ENCODE results near the gene PAXX. TPM values are rescaled to one million over a fixed set of nuclear protein-coding genes. Genes with fewer than 3 reads are reported as not detected.

Gene PAXX
- total and polyA plus RNA-seq, 9 of the 15 experiments (the other 6 are each of a cell fraction or from before 2014, with no cell fraction given), result 1.2 to 175 (median 38.5) TPM

DNA sequence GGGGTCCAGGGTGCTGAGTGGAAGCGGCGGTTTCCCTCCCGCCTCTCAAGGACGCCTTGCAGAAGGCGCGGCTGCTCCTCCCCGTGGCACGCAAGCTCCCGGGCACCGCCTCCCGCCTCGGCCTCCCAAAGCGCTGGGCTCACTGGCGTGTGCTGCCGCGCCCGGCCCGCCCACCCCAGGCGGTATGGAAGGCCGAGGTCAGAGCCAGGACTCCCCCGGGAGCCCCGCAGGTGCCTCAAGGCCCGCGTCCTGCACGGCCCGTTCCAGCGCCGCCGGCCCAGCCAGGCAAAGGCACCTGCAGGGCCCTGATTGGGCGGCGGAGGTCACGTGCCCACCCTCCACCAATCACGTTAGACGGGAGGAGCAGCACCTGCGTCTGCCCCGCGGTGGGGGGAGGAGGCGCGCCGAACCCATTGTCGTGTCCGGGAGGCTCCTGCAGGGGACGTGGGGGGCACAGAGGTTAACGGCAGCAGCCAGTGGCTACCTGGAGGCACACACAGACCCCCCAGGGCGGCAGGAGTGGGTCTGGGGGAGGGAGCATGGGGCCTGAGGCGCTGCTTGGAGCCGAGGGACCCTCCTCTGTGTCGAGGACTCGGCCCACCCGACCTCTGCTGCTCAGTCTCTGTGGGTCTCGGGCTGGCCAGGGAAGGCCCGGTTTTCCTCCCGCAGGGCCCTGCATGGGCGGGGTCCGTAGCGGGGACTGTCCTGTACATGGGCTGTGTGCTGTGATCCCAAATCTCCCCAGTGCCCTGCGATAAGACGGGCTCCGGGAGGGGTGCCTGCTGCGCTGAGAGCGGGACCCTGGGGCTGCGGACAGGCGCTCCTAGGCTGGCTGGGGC, 42.2 kb upstream of the PAXX start (continued):
- TF ChIP-seq, protein P1, sequence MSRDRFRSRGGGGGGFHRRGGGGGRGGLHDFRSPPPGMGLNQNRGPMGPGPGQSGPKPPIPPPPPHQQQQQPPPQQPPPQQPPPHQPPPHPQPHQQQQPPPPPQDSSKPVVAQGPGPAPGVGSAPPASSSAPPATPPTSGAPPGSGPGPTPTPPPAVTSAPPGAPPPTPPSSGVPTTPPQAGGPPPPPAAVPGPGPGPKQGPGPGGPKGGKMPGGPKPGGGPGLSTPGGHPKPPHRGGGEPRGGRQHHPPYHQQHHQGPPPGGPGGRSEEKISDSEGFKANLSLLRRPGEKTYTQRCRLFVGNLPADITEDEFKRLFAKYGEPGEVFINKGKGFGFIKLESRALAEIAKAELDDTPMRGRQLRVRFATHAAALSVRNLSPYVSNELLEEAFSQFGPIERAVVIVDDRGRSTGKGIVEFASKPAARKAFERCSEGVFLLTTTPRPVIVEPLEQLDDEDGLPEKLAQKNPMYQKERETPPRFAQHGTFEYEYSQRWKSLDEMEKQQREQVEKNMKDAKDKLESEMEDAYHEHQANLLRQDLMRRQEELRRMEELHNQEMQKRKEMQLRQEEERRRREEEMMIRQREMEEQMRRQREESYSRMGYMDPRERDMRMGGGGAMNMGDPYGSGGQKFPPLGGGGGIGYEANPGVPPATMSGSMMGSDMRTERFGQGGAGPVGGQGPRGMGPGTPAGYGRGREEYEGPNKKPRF (IDR thresholded peaks at IDR 0.05; ENCODE audit: low read depth, low read length), result no peak

DNA sequence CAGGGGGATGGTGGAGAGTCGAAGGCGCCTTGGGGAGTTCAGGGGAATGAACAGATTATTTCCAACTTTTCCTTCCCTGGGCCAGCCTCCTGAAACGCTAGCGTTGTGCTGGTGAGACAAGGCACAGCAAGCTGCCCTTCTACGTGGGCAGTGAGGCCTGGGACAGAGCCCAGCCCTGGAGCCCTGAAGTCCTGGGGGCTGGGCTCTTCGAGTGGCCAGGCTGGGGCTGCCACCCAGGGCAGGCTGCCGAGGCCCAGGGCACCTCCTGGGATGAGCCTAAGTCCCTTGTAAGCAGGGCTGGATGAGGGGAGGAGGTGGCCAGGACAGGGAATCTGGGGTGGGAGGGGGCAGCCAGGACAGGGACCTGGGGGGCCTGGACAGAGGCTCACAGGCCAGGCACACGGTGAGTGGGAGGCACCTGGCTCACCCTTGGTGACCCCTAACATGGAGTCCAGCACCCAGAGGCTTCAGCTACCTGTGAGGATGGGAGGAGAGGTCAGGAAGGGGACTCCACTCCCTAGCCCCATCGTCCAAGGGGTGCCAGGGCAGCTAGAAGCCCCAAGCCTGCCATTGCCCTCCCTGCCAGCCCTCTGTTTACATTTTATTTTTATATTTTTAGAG, 41.5 kb upstream of the PAXX start:
- BruUV-seq (replicated peaks), result no TSS peak
- DNase-seq (ENCODE audit: extremely low read depth in 1 of 4, low spot score in 3 of 4) (no peak), FAIRE-seq (peak; percentile 44), ATAC-seq (no peak)
- CTCF ChIA-PET (ENCODE audit: low intra/inter-chr PET ratio), result no interaction called here
- intact Hi-C loops (cut with micrococcal nuclease), result no loop called here
- POLR2A ChIA-PET, result interaction anchor here (0.6 to 1.0 kb wide), 2 partner anchors 14 to 143 kb away, joined by 3 to 4 read pairs; partner anchors contain the start of gene RABL6
- no peaks in the 10 kb centered on the region for H3K79me2 ChIP-seq (ENCODE audit: control insufficient read depth, insufficient read depth, low read length)
- no peaks in the 10 kb centered on the region for H3K9me3 ChIP-seq (replicated peaks; ENCODE audit: control insufficient read depth, insufficient read depth, low read depth, low read length)
- peaks cover 6 to 82% of the 10 kb centered on the region in 2 experiments for H3K4me1 ChIP-seq (replicated peaks in 1 of 2; ENCODE audit: control insufficient read depth in 2 of 2, insufficient read depth in 2 of 2, low read length in 2 of 2)
- in situ Hi-C loops (cut with MboI), result no loop called here
- H3K9me1 ChIP-seq (ENCODE audit: control insufficient read depth, insufficient read depth, low read length), result peaks cover 2% of the 10 kb centered on the region
- H3K27me3 ChIP-seq (ENCODE audit: control insufficient read depth in 2 of 2, insufficient read depth in 2 of 2, low read length in 2 of 2), result peaks cover 2 to 6% of the 10 kb centered on the region in 2 experiments; a peak in 3 of 5 replicates
- H3K27ac ChIP-seq (ENCODE audit: extremely low read depth, low read depth, low read length), result no peak overlapping the region
- H3K36me3 ChIP-seq (ENCODE audit: control insufficient read depth, insufficient read depth, low read length), result no peaks in the 10 kb centered on the region
- peak overlapping the region; percentile 51 for H3K4me3 ChIP-seq
- no peak for TF ChIP-seq TEAD1 (CRISPR knock-in tag; IDR thresholded peaks at IDR 0.05)
- TF ChIP-seq ZNF140 (CRISPR knock-in tag; IDR thresholded peaks at IDR 0.05), result no peak
- no peak for TF ChIP-seq STAT5A (IDR thresholded peaks at IDR 0.05; ENCODE audit: borderline replicate concordance, low read length)
- TF ChIP-seq, protein P2, sequence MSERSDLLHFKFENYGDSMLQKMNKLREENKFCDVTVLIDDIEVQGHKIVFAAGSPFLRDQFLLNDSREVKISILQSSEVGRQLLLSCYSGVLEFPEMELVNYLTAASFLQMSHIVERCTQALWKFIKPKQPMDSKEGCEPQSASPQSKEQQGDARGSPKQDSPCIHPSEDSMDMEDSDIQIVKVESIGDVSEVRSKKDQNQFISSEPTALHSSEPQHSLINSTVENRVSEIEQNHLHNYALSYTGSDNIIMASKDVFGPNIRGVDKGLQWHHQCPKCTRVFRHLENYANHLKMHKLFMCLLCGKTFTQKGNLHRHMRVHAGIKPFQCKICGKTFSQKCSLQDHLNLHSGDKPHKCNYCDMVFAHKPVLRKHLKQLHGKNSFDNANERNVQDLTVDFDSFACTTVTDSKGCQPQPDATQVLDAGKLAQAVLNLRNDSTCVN (CRISPR knock-in tag; IDR thresholded peaks at IDR 0.05), result no peak
- TF ChIP-seq, protein P3, sequence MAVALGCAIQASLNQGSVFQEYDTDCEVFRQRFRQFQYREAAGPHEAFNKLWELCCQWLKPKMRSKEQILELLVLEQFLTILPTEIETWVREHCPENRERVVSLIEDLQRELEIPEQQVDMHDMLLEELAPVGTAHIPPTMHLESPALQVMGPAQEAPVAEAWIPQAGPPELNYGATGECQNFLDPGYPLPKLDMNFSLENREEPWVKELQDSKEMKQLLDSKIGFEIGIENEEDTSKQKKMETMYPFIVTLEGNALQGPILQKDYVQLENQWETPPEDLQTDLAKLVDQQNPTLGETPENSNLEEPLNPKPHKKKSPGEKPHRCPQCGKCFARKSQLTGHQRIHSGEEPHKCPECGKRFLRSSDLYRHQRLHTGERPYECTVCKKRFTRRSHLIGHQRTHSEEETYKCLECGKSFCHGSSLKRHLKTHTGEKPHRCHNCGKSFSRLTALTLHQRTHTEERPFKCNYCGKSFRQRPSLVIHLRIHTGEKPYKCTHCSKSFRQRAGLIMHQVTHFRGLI (CRISPR knock-in tag; IDR thresholded peaks at IDR 0.05), result no peak
- no peak for TF ChIP-seq ZNF347 (CRISPR knock-in tag; IDR thresholded peaks at IDR 0.05; ENCODE audit: low read depth)
- peak overlapping the region; percentile 78 for H2AFZ ChIP-seq (ENCODE audit: low read depth, low read length)
- H4K20me1 ChIP-seq (replicated peaks; ENCODE audit: control insufficient read depth, insufficient read depth, low read length), result 0 out of 2 replicates have a peak, but pooled peaks cover 4% of the 10 kb centered on the region
- H3K9ac ChIP-seq (ENCODE audit: insufficient read depth in 1 of 2, low read depth in 2 of 2, low read length in 2 of 2), result peak overlapping the region; percentile 68 to 92; a peak in 3 of 4 replicates
- peak overlapping the region; percentile 74 for H3K4me2 ChIP-seq (ENCODE audit: insufficient read depth, low read length)
- WGBS (ENCODE audit: insufficient coverage, low coverage, missing lambda C conversion rate), result 25% methylated on average over 7 of the region's 9 CpGs

All from K562 (cell line).